Measurements from ENCODE around the gene TMIGD1.
A peak's percentile ranks its signal among the peaks of the same experiment; 100 is the strongest.

TMIGD1 gene, protein sequence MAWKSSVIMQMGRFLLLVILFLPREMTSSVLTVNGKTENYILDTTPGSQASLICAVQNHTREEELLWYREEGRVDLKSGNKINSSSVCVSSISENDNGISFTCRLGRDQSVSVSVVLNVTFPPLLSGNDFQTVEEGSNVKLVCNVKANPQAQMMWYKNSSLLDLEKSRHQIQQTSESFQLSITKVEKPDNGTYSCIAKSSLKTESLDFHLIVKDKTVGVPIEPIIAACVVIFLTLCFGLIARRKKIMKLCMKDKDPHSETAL

GRCh38 chr17:30333503-30334360, at the start of gene TMIGD1:
TMIGD1 (minus strand) TSS chr17:30334057; CDS start chr17:30332133, 1,924 bp downstream.
- no peak for DNase-seq (ENCODE audit: extremely low read depth in 1 of 2, low read depth in 1 of 2)

DNA sequence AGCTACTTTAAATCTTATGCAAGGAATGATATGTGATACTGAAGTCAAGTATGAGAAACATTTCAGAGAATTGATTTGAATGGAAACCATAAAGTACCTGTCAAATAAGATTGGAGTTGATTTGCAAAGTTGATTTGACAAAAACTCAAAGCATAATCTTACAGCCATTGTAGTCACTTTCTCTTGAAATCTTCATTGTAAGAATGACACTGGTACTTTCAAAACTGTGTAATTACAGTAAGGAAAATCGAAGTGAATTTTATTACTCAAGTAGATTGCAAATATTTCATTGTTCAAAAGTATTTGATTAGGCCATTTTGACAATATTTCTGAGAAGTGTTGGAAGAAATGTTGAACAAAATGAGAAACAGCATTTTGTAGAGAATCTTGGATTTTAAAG, 48.5 kb upstream of the TMIGD1 start:
- DNase-seq (ENCODE audit: extremely low read depth in 1 of 2, low read depth in 1 of 2), result no peak

GRCh38 chr17:30381340-30381659, 47.4 kb upstream of the TMIGD1 start:
- no peak for DNase-seq (ENCODE audit: extremely low read depth in 1 of 2, low read depth in 1 of 2)

GRCh38 chr17:30380643-30381339, 46.9 kb upstream of the TMIGD1 start:
- no peak for DNase-seq (ENCODE audit: extremely low read depth in 1 of 2, low read depth in 1 of 2)

DNA sequence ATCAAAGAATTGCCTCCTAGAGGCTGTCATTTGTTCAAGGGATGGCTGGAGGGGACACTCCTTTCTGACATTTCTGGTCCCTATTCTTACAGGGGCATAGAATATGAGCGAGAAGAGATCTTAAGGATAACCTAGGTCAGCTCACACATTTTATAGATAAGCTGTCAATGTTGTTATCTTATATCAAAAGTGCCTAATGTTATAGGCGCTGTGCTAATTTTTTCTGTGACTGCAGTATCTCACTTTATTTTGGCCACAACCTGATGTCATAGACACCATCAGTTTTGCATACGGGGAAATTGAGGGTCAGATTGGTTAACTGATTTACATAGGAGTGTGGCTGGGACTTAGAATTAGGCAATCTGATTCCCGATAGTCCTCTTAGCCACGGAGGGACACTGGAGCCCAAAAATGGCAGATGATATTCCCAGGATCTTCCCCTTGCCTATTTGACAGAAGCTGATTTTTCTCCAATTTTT, 46.1 kb upstream of the TMIGD1 start:
- no peak for DNase-seq (ENCODE audit: extremely low read depth in 1 of 2, low read depth in 1 of 2)

DNA sequence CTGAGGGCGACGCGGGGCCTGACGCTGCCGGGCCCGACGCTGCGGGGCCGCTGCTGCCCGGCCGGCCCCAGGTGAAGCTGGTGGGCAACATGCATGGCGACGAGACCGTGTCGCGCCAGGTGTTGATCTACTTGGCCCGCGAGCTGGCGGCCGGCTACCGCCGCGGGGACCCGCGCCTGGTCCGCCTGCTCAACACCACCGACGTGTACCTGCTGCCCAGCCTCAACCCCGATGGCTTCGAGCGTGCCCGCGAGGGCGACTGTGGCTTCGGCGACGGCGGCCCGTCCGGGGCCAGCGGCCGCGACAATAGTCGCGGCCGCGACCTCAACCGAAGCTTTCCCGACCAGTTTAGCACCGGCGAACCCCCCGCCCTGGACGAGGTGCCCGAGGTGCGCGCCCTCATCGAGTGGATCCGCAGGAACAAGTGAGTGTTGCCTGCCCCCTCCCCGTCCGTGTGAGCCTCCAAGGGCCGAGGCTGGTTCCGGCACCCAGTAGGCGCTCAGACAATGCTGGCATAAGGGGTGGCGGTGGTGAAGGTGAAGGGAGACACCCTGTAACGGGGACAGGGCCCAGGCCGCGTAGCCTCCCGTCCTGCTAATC, 45.5 kb upstream of the TMIGD1 start:
- DNase-seq (ENCODE audit: extremely low read depth in 1 of 2, low read depth in 1 of 2), result peak in 1 of 2 donors; percentile 11

DNA sequence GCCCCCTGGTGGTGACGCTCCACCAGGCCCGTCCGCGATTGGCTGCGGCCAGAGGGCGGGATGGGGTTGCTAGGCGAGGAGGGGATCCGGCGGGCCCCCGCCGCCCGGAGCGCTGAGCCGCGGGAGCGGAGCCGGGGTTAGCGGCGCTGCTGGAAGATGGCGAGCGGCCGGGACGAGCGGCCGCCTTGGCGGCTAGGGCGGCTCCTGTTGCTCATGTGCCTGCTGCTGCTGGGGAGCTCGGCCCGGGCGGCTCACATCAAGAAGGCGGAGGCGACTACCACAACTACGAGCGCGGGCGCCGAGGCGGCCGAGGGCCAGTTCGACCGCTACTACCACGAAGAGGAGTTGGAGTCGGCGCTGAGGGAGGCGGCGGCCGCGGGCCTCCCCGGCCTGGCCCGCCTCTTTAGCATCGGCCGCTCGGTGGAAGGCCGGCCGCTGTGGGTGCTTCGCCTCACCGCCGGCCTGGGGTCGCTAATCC, 45.0 kb upstream of the TMIGD1 start, which contains the start of gene CPD:
CPD (plus strand) TSS at position 103 of the 478 bp plus-strand sequence; CDS start at position 157, 54 bp downstream.
- DNase-seq (ENCODE audit: extremely low read depth in 1 of 2, low read depth in 1 of 2), result peak; percentile 92

DNA sequence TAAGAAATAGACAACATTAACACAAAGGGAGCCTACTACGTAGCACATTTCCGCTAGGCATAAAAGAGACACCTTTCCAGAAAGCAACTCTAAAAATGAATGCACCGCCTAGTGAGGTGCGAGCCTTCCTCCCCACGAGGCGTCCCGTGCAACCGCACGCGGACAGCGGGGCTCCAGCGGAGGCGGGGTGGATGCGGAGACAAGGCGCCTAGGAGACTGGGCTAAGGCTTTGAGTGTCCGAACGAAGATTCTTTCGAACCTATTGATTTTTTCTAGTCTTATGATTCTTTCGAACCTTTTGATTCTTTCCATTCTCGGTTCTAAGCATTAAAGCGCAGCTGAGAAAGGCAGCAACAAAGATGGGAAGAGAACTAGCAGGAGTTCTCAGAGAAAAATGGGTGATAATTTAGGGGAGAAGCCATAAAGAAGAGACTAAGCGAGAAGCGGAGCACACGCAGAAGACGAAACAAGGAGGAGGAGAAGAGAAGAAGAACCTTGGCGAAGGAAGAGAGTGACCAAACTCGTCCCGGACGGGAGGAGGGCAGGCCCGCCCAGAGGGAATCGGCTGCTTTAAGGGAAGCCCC, 44.5 kb upstream of the TMIGD1 start:
- DNase-seq (ENCODE audit: extremely low read depth in 1 of 2, low read depth in 1 of 2), result peak in 1 of 2 donors; percentile 37

DNA sequence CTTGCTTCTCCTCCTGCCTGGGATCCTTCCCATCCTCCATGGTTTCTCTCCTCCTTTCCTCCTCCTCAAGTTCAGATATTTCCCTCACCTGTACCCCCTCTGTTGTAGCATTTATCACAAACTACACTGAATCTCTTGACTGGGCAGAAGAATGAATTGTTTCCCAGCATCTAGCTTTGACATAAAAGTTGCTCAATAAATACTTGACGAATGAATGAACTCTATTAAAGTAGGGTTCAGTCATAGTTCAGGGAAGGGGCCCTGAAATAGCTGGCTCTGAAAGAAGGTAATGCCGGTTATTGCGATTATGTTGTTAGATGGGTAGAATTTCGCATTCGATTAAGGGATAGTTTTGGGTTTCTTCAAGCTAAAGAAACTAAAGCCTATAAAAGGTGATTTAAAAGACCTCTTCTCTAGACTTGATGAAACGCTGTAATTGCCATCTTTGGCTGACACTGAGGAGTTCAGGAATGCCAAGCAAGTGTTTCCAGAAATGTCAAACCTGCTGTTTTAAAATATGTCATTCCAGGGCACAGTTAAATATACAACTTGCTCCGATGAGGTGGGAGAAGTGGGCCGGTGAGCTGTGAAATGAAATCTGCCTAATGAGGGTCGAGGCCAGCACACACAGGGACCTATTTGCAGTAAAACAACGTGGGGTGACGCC, 43.9 kb upstream of the TMIGD1 start:
- no peak for DNase-seq (ENCODE audit: extremely low read depth in 1 of 2, low read depth in 1 of 2)

- DNase-seq (ENCODE audit: extremely low read depth in 1 of 2, low read depth in 1 of 2), result peak; percentile 43 to 54
Measured at GRCh38 chr17:30376621-30377452, 43.0 kb upstream of the TMIGD1 start.

DNA sequence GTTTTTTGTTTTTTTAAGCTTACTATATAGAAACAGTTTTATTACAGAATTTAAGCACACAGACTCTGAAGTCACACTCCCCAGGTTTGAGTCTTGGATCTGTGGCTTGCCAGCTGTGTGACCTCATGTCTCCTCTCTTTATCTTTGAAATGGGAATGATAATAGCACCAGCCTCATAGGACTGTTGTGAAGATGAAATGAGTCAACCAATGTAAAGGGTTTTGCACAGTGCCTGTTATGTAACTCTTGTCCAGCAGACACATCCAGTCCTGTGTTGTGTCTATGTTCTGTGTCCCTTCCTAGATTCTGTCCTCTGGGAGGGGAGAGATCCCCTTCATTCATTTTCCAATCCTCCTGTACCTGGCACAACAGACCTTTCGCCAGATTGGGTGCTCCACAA, 41.8 kb upstream of the TMIGD1 start:
- no peak for DNase-seq (ENCODE audit: extremely low read depth in 1 of 2, low read depth in 1 of 2)

DNA sequence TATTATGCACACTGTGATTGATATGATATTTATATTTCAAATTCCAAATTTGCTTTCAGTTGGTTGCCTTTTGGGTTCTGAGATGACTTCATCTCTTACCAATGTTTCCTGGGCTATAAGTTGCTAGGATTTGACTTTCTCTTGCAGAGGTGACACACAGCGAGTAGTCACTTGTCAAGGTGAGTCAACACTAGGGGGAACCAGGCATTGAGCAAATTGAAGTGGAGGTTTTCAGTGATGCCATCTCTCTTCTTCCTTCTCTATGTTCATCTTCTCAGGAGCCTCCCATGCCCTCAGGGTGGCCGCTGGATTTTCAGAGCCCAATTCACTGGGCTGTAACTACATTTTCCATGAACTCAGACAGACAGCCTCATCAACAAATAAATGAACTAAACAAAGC, 38.9 kb upstream of the TMIGD1 start:
- no peak for DNase-seq (ENCODE audit: extremely low read depth in 1 of 2, low read depth in 1 of 2)

DNA sequence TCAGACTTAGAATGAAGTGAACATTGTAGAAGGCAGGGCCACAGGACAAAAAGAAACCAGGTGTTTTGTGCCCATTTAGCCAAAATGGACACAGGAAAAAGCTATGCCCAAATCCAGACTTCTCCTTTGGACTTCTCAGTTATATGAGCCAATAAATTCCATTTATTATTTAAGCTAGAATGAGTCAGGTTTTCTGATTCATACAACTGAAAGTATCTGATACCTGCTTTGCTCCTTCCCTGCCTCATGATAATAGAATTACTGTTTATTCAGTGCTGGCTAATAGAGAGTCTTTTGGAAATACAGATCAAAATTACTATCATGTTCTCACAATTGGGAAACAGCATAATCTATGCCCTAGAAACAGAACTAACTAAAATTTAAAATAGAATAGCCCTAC, 36.1 kb upstream of the TMIGD1 start:
- DNase-seq (ENCODE audit: extremely low read depth in 1 of 2, low read depth in 1 of 2), result no peak

GRCh38 chr17:30368912-30369720, 35.3 kb upstream of the TMIGD1 start:
- DNase-seq (ENCODE audit: extremely low read depth in 1 of 2, low read depth in 1 of 2), result no peak

DNA sequence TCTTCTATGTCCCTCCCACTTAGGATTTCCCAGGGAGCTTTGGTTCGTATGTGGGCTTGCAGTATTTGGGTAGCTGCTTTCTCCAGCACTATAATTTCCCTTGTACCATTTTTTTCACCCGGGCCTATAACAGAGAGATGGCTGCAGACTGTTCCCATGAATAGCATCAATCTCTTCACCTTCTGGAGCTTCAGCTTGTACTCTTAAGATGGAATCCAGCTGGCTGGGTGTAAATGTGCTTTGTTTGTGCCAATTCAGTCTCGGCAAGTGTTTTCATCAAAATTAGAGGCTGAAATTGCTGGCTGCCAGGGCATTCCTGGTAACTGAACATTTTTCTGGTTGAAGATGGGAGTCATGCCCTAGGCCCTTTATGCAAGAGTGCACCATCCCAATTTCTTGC, 32.7 kb upstream of the TMIGD1 start:
- no peak for DNase-seq (ENCODE audit: extremely low read depth in 1 of 2, low read depth in 1 of 2)

- peak; percentile 69 to 93 for DNase-seq (ENCODE audit: extremely low read depth in 1 of 2, low read depth in 1 of 2)
Measured at GRCh38 chr17:30363715-30364202, 29.9 kb upstream of the TMIGD1 start.

DNA sequence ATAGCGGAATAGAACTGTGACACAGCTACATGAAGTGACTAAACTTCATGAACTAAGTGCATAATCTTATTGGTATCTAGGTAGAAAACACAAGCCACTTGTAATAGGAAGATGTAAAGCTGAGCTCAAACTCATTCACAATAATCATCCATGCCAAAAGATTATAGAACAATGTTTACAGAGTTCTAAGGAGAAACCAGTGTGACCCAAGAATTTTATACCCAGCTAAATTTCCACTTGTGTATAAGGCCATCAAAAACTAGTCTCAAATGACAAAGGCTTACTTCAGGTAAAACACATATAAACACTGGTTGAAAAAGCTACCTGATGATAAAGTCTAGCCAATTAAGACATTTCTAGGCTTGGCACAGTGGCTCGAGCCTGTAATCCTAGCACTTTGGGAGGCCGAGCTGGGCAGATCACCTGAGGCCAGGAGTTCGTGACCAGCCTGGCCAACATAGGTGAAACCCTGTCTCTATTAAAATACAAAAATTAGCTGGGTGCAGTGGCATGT, 28.0 kb upstream of the TMIGD1 start:
- DNase-seq (ENCODE audit: extremely low read depth in 1 of 2, low read depth in 1 of 2), result no peak
